ENCODE data around the gene QPRT. TPM values are rescaled to one million over a fixed set of nuclear protein-coding genes. Genes with fewer than 3 reads are reported as not detected.

The QPRT gene
- polyA plus RNA-seq, 3 donors, result 134 to 182 (median 169) TPM

Other genes with a start within 250 kb of the QPRT start
- gene BOLA2, start 224.8 kb upstream of the QPRT start, polyA plus RNA-seq (ENCODE audit: insufficient read length in 3 of 3), result 1 to 10 TPM; 5.0 to 5.3 (median 5.0) TPM
- gene SLX1B, start 224.6 kb upstream of the QPRT start, polyA plus RNA-seq (ENCODE audit: insufficient read length in 3 of 3), result 10 to 100 TPM in 2 of 3 donors, 1 to 10 TPM in 1; 9.9 to 13.5 (median 12.6) TPM
- 10 to 100 TPM; 14.5 to 26.1 (median 20.8) TPM for gene SULT1A4, start 219.3 kb upstream of the QPRT start, polyA plus RNA-seq (ENCODE audit: insufficient read length in 3 of 3)
- gene NPIPB12, start 172.8 kb upstream of the QPRT start, polyA plus RNA-seq (ENCODE audit: insufficient read length in 3 of 3), result 10 to 100 TPM; 29.8 to 79.0 (median 45.9) TPM
- gene SPN, start 15.9 kb upstream of the QPRT start, polyA plus RNA-seq (ENCODE audit: insufficient read length in 3 of 3), result 1 to 10 TPM; 1.9 to 2.8 (median 2.5) TPM
- gene C16orf54, start 66.8 kb downstream of the QPRT start, polyA plus RNA-seq (ENCODE audit: insufficient read length in 3 of 3), result under 1 TPM; 0.14 to 0.29 (median 0.26) TPM
- gene ZG16, start 99.1 kb downstream of the QPRT start, polyA plus RNA-seq (ENCODE audit: insufficient read length in 3 of 3), result under 1 TPM in 1 of 3 donors, not detected in 2; 0.09 TPM
- 10 to 100 TPM; 63.8 to 78.5 (median 71.9) TPM for gene KIF22, start 111.6 kb downstream of the QPRT start, polyA plus RNA-seq (ENCODE audit: insufficient read length in 3 of 3)
- gene MAZ, start 127.3 kb downstream of the QPRT start, polyA plus RNA-seq (ENCODE audit: insufficient read length in 3 of 3), result 100 to 1,000 TPM; 299 to 379 (median 301) TPM
- 10 to 100 TPM; 13.3 to 27.2 (median 18.1) TPM for gene PRRT2, start 133.0 kb downstream of the QPRT start, polyA plus RNA-seq (ENCODE audit: insufficient read length in 3 of 3)
- gene PAGR1, start 137.0 kb downstream of the QPRT start, polyA plus RNA-seq (ENCODE audit: insufficient read length in 3 of 3), result 10 to 100 TPM; 30.9 to 48.0 (median 42.0) TPM
- gene MVP, start 141.3 kb downstream of the QPRT start, polyA plus RNA-seq (ENCODE audit: insufficient read length in 3 of 3), result 10 to 100 TPM; 13.6 to 29.9 (median 14.0) TPM
- 100 to 1,000 TPM in 2 of 3 donors, 10 to 100 TPM in 1; 83.8 to 110 (median 108) TPM for gene CDIPT, start 184.0 kb downstream of the QPRT start, polyA plus RNA-seq (ENCODE audit: insufficient read length in 3 of 3)
- 10 to 100 TPM in 2 of 3 donors, 1 to 10 TPM in 1; 8.2 to 12.5 (median 12.4) TPM for gene SEZ6L2, start 220.4 kb downstream of the QPRT start, polyA plus RNA-seq (ENCODE audit: insufficient read length in 3 of 3)
- gene ASPHD1, start 221.3 kb downstream of the QPRT start, polyA plus RNA-seq (ENCODE audit: insufficient read length in 3 of 3), result 1 to 10 TPM in 1 of 3 donors, under 1 TPM in 2; 0.47 to 1.3 (median 0.80) TPM
- 10 to 100 TPM; 15.2 to 31.7 (median 16.6) TPM for gene KCTD13, start 247.0 kb downstream of the QPRT start, polyA plus RNA-seq (ENCODE audit: insufficient read length in 3 of 3)